Glomerular endothelial cell (primary cell): ENCODE measurements around the gene LRRC9. TPM values are rescaled to one million over a fixed set of nuclear protein-coding genes. Genes with fewer than 3 reads are reported as not detected.
A peak's percentile ranks its signal among the peaks of the same experiment; 100 is the strongest.
"Not testable (repeated sequence)": the region's sequence is repeated elsewhere in the genome, so short reads cannot be mapped to it uniquely, and the experiment has no call there.

ENCODE experiments used
- DNase-seq: peaks from one replicate; pipeline ENCODE4 v3.0.0-alpha.2; 2011; ENCODE audit warnings: low read depth, low spot score; ENCODE audit errors: extremely low read depth
- total RNA-seq: library from RNA; depleted of rRNA; stranded (reverse); fragments of >200 nt; gene quantifications from 2 replicates; pipeline ENCODE4 v1.2.3, GENCODE V29; 2015

The LRRC9 gene
- total RNA-seq, 1 donor from 2014 or later, result not detected

DNA sequence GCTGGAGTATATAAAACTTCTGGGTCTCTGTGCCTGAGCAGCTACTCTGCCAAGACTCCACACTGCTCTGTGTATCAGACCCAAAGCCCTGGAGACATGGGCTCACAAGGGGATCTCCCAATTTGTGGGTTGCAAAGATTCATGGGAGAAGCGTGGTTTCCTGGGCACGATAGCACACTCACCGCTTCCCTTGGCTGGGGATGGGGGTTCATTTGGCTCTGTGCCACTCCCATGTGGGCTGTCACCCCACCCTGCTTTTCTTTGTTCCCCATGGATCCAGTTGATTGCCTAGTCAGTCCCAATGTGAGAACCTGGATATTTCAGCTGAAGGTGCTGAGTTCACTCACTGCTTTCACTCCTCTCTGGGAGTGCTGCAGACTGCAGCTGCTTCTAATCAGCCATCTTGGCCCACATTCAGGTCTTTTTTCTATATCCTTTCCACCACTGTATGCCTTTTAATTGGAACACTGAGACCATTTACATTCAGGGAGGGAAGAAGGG lies 131.8 kb downstream of the LRRC9 start:
- DNase-seq, result no peak

DNA sequence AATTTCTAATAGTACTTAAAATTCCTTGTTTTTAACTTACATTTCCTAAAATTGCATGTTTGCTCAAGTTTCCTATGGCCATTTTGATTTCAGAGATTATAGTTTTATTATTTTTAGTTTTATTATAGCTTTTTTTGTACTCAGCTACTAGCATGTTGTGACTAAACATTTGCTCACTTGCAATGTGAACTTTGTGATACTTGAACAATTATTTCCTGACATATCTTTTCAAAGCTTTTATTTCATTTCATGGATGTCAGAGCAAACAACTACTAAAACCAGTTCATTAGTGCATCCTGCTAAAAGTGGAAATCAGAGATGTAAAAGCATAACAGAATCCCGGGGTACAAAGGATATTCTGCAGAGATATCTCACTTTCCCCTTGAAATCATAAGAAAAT lies 138.1 kb downstream of the LRRC9 start:
- DNase-seq, result no peak

DNA sequence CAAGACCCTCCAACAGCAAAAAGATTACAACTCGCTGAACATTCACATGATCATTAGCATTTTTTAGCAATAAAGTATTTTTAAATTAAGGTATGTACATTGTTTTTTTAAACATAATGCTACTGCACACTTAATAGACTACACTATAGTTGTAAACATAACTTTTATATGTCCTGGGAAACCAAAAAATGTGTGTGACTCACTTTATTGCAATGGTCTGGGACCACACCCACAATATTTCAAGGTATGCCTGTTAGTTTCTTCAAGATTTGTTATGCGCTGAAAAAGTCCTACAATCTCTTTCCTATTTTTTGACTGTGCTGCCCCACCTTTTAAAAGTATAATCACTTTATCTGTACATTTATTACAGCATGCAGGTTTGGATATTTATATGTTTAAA lies 141.4 kb downstream of the LRRC9 start:
- DNase-seq, result no peak

- DNase-seq, result peak; percentile 5
Observed at GRCh38 chr14:60064491-60065072, 144.6 kb downstream of the LRRC9 start.

DNA sequence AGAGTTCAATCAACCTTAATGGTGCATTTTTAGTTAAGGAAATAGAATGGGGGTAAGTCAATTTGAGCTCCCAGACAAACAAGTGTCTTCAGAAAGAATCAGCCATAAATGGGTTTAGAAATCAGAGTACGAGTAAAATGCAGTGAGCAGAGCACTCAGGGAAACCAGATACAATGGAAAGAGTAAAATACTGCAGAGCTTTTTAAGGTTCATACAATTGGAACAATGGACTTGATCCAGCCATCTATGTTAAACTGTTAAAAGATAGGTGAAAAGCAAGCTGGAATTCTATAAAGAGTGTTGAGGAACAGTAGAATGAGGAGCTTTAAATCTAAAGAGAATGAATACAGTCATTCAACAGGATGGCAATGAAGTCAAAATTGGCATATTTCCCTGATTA lies 147.9 kb downstream of the LRRC9 start:
- no peak for DNase-seq

GRCh38 chr14:60079723-60080122 lies 159.8 kb downstream of the LRRC9 start:
- DNase-seq, result no peak

DNA sequence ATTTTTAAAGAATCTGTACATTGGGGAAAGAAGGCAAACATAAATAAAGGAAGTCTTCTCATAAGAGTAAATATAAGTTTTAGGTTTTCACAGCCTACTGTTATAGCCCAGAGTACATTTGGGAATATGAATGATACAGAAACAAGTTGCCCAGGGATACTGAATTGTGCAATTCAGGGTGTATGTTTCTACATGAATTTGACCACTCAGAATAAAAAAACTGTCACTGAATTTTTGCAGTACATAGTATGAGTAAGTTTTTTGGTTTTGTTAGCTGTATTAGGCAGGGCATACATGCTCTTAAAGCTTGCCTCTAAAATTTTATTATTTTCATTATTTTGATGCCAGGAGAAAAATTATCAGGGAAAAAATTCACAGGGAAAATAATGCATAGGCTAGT lies 165.1 kb downstream of the LRRC9 start:
- DNase-seq, result no peak

GRCh38 chr14:60085693-60086092 lies 165.7 kb downstream of the LRRC9 start:
- DNase-seq, result no peak

- DNase-seq, result no peak
Observed at GRCh38 chr14:60087668-60088067, 167.7 kb downstream of the LRRC9 start.

DNA sequence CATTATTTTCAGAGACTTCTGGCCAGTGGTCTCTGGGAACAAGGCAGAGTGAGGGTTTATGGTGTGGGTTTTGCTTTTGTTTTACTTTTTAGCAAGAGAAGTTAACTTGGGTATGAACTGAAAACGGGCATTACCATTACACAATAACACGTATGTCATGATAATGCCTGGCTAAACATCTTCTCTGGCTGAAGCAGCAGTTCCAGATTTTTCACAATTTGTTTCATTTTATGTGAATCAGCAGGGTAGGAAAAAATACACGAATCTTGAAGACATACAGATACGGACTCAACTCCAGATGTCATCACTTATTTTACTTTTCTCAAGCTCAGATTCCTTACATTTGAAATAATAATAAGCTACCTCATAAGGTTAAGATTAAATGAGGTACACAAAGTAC lies 169.3 kb downstream of the LRRC9 start:
- DNase-seq, result no peak

DNA sequence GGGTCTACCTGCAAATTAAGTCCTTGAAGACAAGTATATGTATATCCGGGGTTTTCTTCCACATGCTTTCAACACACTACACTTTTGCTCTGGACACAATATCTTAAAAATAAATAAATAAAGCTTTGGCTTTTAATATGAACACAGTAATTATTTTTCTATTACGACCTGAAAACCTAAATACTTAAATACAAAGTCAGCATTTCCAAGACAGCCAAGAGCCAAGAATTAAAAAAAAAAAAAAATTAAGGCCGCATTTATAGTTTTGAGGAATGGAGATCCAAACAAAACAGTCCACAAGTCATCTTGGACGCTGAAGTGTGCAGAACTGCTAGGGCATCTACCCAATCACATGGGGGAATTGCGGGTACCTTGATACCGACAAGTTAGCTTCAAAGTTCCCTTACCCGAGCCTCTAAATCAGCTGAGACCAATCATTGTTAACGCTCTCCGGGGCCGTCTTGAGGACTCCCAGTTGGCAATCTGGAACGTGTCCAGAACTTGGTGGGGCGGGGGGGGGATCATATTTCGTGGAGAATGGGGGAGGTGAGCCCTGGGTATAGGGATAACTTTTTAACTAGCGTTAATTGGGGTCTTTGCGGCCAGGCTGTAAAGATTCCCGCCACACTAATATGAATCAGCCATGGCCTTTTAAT lies 171.0 kb downstream of the LRRC9 start:
- peak; percentile 36 for DNase-seq

GRCh38 chr14:60091550-60092525 lies 171.9 kb downstream of the LRRC9 start, which contains the start of gene PCNX4:
PCNX4 (plus strand) TSS chr14:60091923; CDS start chr14:60107639, 15,716 bp downstream.
- peak; percentile 88 for DNase-seq

DNA sequence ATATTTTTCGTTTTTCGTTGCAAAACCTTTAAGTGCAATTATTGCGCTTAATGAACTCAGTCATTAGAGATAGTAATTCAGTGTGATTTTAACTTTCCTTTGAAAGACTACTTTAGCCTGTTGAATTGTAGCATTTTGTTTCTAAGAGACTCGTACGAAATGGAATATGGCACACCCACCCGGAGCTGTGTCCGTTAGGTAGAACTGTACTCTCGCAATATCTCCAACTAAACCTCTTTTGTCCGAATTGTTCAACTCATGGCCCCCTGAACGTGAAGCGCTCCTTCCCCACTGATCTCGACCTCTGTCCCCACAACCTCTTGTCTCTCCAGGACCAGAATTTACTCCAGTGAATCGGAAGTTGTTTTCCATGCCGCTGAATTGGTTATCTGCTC lies 172.6 kb downstream of the LRRC9 start:
- peak; percentile 20 for DNase-seq

- no peak for DNase-seq
Observed at GRCh38 chr14:60093080-60093479, 173.1 kb downstream of the LRRC9 start.

- no peak for DNase-seq
Observed at GRCh38 chr14:60093606-60094005, 173.7 kb downstream of the LRRC9 start.

GRCh38 chr14:60094306-60094897 lies 174.5 kb downstream of the LRRC9 start:
- DNase-seq, result peak; percentile 10

DNA sequence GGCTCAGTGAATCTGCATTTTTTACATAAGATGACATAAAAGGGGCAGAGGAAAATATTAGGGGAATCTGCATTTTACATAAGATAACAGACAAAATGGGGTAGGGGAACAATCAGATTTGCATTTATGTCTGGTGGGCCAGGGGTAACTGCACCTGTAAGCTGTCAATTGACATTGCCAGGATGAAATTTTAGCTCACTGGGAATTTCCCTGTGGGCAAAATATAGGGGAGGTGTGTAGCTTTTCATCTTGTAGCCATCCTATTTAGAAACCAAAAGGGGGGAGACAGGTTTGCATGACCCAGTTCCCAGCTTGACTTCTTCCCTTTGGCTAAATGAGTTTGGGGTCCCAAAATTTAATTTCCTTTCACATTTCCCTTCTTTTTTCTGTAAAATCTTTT lies 175.3 kb downstream of the LRRC9 start:
- no peak for DNase-seq

- no peak for DNase-seq
Observed at GRCh38 chr14:60095781-60096450, 176.0 kb downstream of the LRRC9 start.

- DNase-seq, result no peak
Observed at GRCh38 chr14:60097974-60098373, 178.0 kb downstream of the LRRC9 start.

DNA sequence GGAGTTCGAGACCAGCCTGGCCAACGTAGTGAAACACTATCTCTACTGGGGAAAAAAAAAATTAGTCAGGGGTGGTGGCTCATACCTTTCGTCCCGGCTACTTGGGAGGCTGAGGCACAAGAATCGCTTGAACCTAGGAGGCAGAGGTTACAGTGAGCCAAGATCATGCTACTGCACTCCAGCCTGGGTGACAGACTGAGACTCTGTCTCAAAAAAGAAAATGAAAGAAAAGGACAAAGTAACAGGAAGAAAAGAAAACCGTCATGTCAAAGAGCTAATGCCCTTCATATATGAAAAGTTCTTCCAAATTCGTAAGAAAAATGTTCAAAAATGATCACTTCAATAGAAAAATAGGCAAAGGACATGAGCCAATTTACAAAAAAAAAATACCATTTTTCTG lies 179.9 kb downstream of the LRRC9 start:
- DNase-seq, result not testable (repeated sequence)
